C4-2B (cell line): ENCODE measurements around the gene PSEN1.

Source experiments
- ZFX ChIP-seq: fragments of 450-650 bp; IDR thresholded peaks from 2 replicates; pipeline ENCODE4 v1.6.1; 2017
- TF ChIP-seq, protein P1 (sequence below): fragments of 450-650 bp; conservative IDR thresholded peaks from 2 replicates; pipeline ENCODE4 v1.5.1; 2017; ENCODE audit warnings: mild to moderate bottlenecking

DNA sequence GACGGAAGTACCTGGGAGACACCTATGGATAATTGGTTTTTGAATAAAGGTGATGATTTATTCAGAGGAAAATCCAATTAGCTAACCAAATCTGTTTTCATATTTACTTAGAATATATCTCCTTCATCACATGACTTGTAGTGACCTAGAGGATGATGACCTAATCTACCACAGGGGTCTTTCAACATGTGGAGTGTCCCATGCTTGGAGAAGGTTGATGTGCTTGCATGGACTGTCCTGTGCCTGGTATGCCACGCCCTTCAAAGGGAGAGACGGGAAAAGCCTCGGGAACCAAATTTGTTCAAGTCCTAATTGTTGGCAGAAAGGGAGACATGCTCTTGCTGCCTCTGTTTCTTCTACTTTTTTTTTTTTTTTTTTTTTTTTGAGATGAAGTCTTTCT, 89.2 kb downstream of the PSEN1 start:
- TF ChIP-seq, protein P1, sequence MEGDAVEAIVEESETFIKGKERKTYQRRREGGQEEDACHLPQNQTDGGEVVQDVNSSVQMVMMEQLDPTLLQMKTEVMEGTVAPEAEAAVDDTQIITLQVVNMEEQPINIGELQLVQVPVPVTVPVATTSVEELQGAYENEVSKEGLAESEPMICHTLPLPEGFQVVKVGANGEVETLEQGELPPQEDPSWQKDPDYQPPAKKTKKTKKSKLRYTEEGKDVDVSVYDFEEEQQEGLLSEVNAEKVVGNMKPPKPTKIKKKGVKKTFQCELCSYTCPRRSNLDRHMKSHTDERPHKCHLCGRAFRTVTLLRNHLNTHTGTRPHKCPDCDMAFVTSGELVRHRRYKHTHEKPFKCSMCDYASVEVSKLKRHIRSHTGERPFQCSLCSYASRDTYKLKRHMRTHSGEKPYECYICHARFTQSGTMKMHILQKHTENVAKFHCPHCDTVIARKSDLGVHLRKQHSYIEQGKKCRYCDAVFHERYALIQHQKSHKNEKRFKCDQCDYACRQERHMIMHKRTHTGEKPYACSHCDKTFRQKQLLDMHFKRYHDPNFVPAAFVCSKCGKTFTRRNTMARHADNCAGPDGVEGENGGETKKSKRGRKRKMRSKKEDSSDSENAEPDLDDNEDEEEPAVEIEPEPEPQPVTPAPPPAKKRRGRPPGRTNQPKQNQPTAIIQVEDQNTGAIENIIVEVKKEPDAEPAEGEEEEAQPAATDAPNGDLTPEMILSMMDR = no peak
- TF ChIP-seq ZFX = no peak
